Daoy (cell line): ENCODE data around the gene PIAS2. TPM values are rescaled to one million over a fixed set of nuclear protein-coding genes. Genes with fewer than 3 reads are reported as not detected.
"Not testable (repeated sequence)": the region's sequence is repeated elsewhere in the genome, so short reads cannot be mapped to it uniquely, and the experiment has no call there.

Experiments
- DNase-seq: peaks from one replicate; pipeline ENCODE4 v3.0.0-alpha.2; 2015; ENCODE audit warnings: low read depth
- total RNA-seq: library from RNA; depleted of rRNA; stranded (reverse); fragments of >200 nt; shearing (Covaris generic); gene quantifications from 2 replicates; pipeline ENCODE4 v1.2.3, GENCODE V29; 2014

PIAS2 gene
- total RNA-seq, 1 experiment from 2014 or later = 15.8 TPM

- no peak for DNase-seq
Measured at GRCh38 chr18:46909497-46909896, 7.8 kb downstream of the PIAS2 start.

- DNase-seq = no peak
Measured at GRCh38 chr18:46903406-46903805, 13.9 kb downstream of the PIAS2 start.

DNA sequence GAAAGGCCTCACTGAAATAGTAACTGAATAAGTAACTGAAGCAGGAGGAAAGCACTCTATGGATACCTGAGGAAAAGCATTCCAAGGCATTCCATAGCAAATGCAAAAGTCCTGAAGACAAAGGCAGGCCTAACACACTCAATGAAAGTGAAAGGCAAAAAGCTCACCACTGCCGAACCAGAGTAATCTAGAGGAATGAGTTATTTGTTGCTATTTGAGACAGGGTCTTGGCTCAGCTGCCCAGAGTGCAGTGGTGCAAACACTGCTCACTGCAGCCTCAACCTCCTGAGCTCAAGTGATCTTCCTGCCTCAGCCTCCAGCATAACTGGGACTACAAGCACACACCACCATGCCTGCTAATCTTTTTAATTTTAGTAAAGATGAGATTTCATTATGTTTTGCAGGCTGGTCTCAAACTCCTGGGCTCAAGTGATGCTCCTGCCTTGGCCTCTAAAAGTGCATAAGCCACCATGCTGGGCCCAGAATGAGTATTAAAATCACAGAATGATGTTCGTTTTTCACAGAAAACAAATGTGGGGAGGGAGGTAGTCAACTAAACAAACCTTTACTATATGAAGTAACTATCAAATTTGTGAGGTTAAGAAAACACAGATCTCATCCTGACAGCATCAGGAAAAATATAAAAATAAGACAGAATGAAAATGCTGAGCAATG, 17.9 kb downstream of the PIAS2 start:
- no peak for DNase-seq

- DNase-seq = no peak
Measured at GRCh38 chr18:46894124-46894523, 23.2 kb downstream of the PIAS2 start.

- DNase-seq = no peak
Measured at GRCh38 chr18:46893360-46893759, 23.9 kb downstream of the PIAS2 start.

DNA sequence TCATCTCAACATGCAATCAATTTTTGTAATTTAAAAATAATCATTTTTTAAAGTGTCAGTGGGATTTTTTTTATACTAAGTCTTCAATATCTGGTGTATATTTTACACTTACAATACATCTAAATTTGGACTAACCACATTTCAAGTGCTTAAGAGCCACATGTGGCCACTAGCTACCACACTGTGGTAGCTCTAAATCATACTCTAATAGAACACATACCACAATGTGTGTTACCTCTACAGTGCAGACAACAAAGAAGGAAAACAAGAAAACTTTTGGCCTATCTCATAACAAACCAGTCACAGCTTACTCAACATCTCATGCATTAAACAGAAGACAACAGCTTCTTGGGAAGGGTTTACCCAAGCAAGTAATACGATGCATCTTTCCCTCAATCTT, 24.5 kb downstream of the PIAS2 start:
- no peak for DNase-seq

GRCh38 chr18:46891742-46892214, 25.5 kb downstream of the PIAS2 start:
- no peak for DNase-seq

DNA sequence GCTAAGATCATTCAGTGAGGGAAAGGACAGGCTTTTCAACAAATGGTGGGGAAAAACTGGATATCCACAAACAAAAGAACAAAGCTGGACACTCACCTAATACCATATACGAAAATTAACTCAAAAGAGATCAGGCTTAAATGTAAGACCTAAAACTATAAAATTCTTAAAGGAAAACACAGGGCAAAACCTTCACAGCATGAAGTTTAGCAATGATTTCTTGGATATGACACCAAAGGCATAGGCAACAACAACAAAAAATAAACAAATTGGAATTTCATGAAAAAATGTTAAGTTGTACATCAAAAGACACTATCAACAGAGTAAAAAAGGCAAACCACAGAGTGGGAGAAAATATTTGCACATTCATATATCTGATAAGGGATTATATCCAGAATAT, 28.3 kb downstream of the PIAS2 start:
- DNase-seq = no peak

DNA sequence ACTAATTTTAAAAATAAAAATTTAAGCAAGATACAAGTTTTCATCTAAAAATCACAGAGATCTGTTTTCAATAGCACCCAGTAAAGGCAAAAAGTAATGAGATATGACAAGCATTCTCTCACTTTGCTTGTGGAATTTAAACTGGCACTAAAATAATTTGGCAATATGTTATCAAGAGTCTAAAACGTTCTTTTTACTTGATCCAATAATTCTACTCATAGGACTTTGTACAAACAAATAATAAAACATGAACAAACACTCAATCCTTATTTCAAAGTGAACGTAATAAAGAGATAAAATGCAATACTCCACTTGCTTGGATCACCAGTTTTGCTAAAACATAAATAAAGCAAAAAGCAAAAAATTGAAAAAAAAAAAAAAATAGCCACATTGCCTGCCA, 30.4 kb downstream of the PIAS2 start:
- DNase-seq = no peak

GRCh38 chr18:46883180-46883579, 34.1 kb downstream of the PIAS2 start:
- no peak for DNase-seq

DNA sequence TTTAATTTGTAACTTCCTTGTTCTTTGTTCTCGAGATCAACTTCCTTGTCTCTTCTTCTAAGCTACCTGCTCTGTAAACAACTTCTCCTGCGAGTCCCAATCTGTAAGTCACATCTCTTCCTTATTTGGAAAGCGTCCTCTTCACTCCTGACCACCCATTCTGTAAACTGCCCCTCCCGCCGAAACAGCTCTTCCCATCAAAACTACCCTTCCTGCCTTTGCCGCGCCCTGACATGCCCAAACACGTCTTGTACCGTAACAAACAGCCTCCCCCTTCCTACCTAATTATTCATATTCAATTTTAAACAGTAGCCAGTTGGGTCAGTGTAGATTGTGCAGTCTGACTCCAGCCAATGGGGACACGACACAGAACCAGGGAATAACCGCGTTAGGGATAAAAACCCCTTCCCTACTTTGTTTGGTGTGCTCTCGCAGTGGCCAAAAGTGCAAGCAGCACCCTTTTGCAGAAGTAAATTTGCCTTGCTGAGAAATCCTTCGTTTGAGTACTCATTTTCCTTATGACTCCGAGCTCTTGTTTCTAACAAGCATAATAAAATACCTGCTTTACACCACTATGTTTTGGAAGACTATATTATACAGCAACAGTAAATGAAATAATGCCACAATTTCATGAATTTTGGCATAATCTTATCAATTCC, 39.8 kb downstream of the PIAS2 start:
- no peak for DNase-seq

GRCh38 chr18:46868169-46868921, 49.0 kb downstream of the PIAS2 start:
- no peak for DNase-seq

GRCh38 chr18:46867367-46868143, 49.8 kb downstream of the PIAS2 start:
- DNase-seq = no peak

GRCh38 chr18:46866523-46866922, 50.8 kb downstream of the PIAS2 start:
- DNase-seq = no peak

GRCh38 chr18:46865245-46865644, 52.1 kb downstream of the PIAS2 start:
- DNase-seq = not testable (repeated sequence)

GRCh38 chr18:46859855-46860254, 57.5 kb downstream of the PIAS2 start:
- DNase-seq = no peak

GRCh38 chr18:46858290-46858689, 59.0 kb downstream of the PIAS2 start:
- no peak for DNase-seq

- no peak for DNase-seq
Measured at GRCh38 chr18:46856973-46857372, 60.3 kb downstream of the PIAS2 start.

DNA sequence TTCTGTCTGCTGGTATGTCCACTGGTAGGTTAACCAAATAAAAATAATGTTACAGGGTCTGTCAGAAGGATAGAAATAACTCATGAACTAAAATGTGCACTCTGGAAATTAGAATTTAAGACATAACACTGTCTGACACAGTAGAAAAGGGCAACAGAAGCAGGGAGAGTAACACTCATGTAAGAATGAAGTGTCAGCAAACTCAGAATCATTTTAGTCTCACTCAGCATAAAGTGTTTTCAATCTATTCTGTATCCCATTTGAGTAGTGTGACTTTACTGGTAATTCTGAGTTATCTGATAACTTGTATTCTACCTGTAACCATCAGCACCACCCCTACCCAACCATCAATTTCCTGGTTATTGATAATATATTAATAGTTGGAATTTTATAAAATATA, 68.3 kb downstream of the PIAS2 start:
- DNase-seq = no peak

DNA sequence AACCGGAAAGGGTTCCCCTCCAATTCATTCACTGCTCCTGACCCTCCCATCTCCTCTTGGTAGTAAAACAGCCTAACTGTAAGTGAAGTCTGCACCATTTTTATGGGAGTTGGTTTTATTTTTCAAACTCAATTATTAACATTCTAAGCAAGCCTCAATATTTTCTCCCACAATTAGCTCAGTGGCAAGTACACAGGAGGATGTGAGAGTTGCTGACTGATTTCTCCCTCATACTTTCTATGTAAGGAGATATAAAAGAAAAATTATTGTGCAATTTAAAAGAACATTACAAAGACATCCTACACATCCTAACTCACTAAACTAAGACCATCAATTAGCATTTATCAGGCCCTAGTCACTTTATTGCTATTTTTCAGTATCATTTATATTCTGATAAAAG, 73.9 kb downstream of the PIAS2 start:
- DNase-seq = no peak

DNA sequence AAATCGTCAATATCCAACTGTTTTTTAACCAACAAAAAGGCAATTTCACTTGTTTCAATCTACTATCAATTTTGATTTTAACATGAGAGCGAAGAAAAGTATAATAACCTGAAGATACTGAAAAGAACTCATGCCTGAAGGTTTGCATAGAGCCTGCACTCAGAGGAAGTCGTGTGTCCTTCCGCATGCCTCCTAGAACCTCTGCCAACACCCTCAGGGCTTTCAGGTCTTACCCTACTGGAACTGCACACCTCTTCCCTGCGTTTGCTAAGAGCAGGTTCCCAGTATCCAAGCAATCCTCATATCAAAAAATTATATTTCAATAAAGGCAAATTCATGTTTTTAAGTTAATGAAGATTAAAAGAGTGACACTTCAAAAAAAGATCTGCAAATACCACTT, 74.7 kb downstream of the PIAS2 start:
- DNase-seq = no peak

DNA sequence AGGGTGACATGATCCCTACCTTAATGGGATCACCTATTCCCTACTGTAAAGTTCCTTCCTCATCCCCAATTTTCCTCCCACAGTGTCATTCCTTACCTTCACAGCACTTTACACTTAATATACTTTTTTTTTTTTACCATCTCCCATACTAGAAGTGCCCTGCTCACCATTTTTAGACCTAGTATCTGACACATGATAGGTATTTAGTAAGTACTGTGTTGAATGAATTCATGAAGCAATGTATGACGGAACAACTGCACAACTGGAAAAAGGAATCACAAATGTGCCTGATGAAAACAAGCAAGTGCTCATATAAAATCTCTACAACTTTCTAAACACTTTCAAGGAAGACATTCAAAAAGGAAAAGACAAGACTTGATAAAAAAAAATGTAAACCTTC, 83.4 kb downstream of the PIAS2 start:
- no peak for DNase-seq
